Tongue (tissue), 2 donors: ENCODE results near the gene ZNF81. TPM values are rescaled to one million over a fixed set of nuclear protein-coding genes. Genes with fewer than 3 reads are reported as not detected.
A peak's percentile ranks its signal among the peaks of the same experiment; 100 is the strongest.
"Not testable (repeated sequence)": the region's sequence is repeated elsewhere in the genome, so short reads cannot be mapped to it uniquely, and the experiment has no call there.

ENCODE experiments used
- DNase-seq: peaks from one replicate; pipeline ENCODE4 v3.0.0-alpha.2; 2015
- total RNA-seq: library from RNA; depleted of rRNA; stranded (reverse); fragments of >200 nt; gene quantifications from one replicate; pipeline ENCODE4 v1.2.3, GENCODE V29; 2014

Gene ZNF81
- total RNA-seq, 1 donor from 2014 or later, result 12.1 TPM

DNA sequence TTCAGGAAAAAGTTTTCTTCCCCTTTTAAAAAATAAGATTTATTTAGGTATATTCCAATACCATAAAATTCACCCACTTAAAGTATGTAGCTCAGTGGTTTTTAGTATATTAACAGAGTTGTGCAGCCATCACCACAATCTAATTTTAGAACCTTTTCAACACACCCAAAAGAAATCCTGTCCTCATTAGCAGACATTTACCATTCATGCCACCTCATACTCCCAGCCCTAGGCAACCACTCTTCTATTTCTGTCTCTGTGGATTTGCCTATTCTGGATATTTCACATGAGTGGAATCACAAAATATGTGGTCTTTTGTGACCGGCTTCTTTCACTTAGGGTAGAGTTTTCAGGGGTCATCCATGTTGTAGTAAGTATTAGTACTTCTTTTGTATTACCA, 7.4 kb downstream of the ZNF81 start:
- no peak for DNase-seq

GRCh38 chrX:47846040-47846439, 9.3 kb downstream of the ZNF81 start:
- DNase-seq, result no peak

DNA sequence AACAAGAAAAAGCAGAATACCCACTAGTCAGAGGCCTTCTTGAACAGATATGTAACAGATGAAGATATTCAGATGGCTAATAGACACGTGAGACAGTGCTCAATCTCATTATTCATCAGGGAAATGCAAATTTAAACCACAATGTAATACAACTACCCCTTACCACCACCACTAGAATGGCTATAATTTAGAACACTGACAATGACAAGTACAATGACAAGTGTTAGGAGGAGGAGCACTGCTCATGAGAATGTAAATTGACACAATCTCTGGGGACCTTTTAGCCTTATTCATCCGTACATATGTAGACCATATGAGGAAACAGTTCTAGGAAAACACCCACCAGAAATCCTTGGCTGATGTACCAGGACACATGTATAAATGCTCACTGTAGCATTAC, 13.1 kb downstream of the ZNF81 start:
- DNase-seq, result no peak

- not testable (repeated sequence) for DNase-seq
Measured at GRCh38 chrX:47850389-47850788, 13.7 kb downstream of the ZNF81 start.

- DNase-seq, result no peak
Measured at GRCh38 chrX:47850901-47851300, 14.2 kb downstream of the ZNF81 start.

- DNase-seq, result peak; percentile 24
Measured at GRCh38 chrX:47854474-47854873, 17.8 kb downstream of the ZNF81 start.

DNA sequence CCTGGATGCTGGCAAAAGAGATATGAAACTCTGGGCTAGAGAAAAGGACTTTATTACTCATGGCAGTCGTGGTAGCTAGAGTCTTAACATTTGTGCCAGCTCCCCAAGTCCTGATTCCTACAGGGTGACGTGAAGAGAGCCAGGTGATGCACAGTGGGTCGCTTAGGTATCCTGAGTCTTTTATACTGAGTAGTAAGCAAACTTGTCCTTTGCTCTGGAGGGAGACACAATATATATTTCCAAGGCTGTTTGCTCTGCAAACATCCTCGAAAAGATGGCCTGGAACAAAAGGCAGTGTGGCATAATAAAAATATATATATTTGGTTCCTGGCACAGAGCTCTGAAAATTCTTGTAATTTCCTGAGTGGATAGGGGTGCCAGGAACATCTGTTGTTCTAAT, 23.0 kb downstream of the ZNF81 start:
- no peak for DNase-seq

DNA sequence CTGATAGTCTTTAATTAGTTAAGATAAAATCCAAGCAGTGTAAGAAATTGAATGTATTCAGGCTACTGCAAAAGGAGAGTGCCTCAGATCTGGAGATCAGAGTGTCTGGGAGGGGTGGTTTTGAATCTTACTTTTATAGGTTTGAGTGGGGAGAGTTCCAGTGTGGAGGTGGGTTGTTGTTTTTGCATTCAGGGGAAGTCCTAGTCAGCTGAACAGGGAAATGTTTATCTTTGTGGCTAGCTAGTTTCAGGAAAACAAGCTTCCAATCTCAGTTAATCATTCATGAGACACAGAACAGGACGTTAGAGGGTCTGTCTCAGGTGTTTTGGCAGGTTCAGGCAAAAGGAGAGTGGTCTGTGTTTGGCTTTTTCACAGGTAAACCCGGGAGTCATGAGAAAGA, 26.0 kb downstream of the ZNF81 start:
- no peak for DNase-seq

- no peak for DNase-seq
Measured at GRCh38 chrX:47863187-47863586, 26.5 kb downstream of the ZNF81 start.

DNA sequence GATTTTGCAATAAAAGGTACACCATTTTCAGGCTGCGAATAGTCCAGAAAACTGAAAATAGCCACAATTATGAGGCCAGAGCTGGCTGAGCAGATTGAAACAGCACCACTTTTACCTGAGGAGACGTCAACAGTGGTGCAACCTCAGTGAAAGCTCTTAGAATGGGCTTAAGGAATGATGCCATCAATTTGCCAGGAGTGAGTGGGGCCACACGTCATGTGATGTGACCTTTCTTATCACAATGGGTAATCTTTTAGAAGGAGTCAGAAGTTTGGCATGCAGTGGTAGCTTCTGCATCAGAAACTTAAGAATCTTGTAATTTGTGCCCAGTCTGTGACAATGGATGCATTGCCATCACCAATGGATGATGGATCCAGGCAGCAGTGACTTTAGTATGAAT, 27.6 kb downstream of the ZNF81 start:
- no peak for DNase-seq

DNA sequence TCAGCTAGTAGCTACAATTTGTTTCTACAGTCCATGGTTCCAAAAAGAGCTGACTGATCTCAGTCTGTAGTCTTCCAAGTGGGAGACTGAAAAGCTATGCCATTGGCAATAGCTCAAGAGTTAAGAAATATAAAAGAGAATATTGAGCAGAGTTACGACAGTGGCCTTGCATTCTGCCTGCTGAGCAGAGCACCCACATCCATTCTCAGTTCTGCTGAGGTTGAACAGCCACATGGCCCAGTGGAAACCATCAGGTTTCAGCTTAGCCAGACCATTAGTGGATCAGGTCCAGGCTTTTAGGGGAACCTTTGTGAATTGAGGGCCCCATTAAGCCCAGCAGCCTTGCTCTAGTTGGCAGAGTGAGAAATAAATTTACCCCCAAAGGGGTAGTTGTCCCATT, 28.1 kb downstream of the ZNF81 start:
- no peak for DNase-seq

- no peak for DNase-seq
Measured at GRCh38 chrX:47873123-47873522, 36.4 kb downstream of the ZNF81 start.

DNA sequence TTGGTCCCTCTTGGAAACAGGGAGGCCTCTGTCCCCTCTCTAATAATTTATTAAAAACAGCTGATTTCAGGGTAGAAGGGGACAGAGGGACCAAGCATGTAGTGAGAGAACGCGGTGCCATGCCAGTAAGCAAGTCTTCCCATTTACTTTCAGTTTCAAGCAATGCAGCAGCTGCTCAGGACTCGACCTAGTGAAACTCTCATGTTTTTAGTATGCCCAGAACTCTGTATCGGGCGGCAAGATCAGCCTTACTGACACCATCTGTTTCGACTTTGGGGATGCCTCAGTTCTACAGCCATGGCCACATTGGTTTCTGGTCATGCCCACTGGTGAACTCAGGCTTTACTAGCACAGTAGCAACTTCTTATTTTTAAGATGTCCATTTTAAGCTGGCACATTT, 40.6 kb downstream of the ZNF81 start:
- no peak for DNase-seq

DNA sequence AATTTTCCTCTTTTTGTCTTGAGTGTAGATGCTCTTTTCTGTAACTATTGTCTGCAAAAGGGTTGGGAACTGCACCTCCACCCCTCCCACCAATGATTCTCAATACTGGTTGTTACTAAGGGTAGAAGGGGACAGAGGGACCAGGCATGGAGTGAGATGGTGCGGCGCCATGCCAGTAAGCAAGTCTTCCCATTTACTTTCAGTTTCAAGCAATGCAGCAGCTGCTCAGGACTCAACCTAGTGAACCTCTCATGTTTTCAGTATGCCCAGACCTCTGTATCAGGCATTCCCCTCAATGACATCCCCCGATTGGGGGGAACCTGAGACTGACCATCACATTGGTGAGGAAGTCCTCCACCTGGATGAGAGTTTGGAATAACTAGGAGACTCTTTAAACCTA, 41.5 kb downstream of the ZNF81 start:
- no peak for DNase-seq

DNA sequence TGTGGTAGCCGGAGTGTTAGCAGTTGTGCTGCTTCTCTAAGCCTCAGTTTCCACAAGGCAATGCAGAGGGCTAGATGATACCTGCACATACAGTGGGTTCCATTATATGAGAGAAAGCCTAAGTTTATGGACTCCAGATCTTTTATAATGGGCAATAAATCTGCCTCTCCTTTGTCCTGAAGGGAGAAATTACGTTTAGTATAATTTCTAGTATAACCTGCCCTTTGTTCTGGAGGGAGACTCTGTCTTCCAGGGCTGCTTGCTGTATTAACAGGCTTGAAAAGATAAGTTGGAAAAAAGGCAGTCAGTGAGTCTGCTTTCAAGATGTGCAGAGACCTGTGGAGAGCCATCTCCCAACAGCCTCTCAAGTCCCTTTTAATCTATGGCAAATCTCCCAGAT, 42.8 kb downstream of the ZNF81 start:
- no peak for DNase-seq

DNA sequence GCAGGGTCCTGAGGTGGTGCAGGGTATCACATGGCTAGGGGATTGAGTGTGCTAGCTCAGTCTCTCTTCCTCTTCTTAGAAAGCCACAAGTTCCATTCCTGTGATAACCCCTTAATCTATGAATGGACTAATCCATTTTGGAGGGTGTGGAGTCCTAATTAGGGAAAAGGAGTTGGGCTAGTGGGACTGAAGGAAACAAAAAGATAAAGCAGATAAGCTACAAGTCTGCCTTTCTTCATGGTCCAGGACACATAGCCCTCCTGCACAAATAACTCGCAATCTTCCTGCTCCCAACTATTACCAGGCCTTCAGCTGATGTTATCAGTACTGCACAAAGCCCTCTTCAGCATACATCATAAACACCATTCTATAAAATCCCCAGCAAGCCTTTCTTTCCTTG, 44.2 kb downstream of the ZNF81 start:
- DNase-seq, result no peak

GRCh38 chrX:47885501-47885900, 48.8 kb downstream of the ZNF81 start:
- no peak for DNase-seq

DNA sequence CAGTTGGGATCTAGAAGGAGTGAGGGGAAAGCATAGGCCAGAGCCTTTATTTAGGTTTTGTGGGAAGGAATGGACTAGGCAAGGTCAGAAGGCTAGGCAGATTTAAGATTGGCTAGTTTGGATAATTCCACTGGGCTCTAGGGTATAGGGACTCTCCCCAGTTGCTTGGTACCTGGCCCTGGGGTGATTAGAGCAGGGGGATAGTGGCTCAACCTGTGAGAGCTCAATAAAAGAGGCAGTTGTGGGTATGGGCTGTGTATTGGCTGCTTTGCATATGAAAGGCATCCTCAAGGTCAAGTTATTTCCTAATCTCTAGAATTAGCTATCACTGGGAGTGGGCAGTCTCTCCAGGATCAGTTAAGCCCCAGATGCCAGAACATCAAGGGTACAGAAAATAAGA, 61.3 kb downstream of the ZNF81 start:
- DNase-seq, result no peak

DNA sequence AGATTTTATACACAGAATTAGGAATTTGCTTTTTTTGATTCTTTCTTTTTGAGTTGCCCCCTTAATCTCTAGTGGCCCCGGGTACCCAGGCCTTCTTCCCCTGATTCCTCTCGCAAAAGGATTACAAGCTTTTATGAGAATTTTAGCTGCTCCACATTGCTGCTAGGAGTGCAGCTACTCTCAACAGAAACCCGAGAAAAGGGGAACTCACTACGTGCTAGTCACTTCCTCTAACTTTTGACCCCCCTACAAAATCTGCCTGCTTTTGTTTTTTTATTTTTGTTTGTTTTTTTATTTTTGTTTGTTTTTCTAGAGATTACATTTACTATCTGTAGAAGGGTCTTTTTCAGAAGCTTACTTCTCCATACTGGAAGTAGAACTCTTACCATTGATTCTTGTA, 64.1 kb downstream of the ZNF81 start:
- DNase-seq, result no peak

- no peak for DNase-seq
Measured at GRCh38 chrX:47902161-47902560, 65.5 kb downstream of the ZNF81 start.

DNA sequence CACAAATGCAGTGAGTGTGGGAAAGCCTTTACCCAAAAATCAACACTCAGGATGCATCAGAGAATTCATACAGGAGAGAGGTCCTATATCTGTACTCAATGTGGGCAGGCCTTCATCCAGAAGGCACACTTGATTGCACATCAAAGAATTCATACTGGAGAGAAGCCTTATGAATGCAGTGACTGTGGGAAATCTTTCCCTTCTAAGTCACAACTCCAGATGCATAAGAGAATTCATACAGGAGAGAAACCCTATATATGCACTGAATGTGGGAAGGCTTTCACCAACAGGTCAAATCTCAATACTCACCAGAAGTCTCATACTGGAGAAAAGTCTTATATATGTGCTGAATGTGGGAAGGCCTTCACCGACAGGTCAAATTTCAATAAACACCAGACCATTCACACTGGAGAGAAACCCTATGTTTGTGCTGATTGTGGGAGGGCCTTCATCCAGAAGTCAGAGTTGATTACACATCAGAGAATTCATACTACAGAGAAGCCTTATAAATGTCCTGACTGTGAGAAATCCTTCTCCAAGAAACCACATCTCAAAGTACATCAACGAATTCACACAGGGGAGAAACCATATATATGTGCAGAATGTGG, 79.3 kb downstream of the ZNF81 start:
- no peak for DNase-seq

GRCh38 chrX:47918274-47918673, 81.6 kb downstream of the ZNF81 start:
- no peak for DNase-seq

- DNase-seq, result no peak
Measured at GRCh38 chrX:47927212-47927611, 90.5 kb downstream of the ZNF81 start.

DNA sequence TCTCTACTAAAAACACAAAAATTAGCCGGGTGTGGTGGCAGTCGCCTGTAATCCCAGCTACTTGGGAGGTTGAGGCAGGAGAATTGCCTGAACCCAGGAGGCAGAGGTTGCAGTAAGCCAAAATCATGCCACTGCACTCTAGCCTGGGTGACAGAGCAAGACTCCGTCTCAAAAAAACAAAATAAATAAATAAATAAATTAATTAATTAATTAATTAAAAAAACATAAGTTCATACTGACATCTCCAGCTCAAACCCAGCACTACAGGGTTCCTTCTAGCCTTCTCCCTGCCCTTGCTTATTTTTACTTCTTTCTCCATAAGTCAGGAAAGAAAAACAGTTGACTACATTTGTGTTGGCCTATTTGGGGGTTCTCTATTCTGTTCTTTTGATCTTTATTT, 95.3 kb downstream of the ZNF81 start:
- DNase-seq, result not testable (repeated sequence)

- DNase-seq, result no peak
Measured at GRCh38 chrX:47933946-47934345, 97.2 kb downstream of the ZNF81 start.
